NB4 (cell line): ENCODE data around the gene UCMA.

ENCODE experiments used
- DNase-seq: peaks from one replicate; pipeline ENCODE4 v3.0.0; 2010; ENCODE audit warnings: low read depth
- H3K4me3 ChIP-seq: one replicate; pipeline ENCODE4 v1.5.1; 2011; ENCODE audit warnings: mild to moderate bottlenecking, low read depth, low read length, moderate library complexity
- MYC ChIP-seq: IDR thresholded peaks from 2 replicates; pipeline ENCODE4 v1.6.1; 2011; ENCODE audit warnings: low read depth, low read length
- POLR2A ChIP-seq: IDR thresholded peaks from 2 replicates; pipeline ENCODE4 v1.6.1; 2011; ENCODE audit warnings: mild to moderate bottlenecking; ENCODE audit not compliant: insufficient read length; ENCODE audit errors: extremely low read depth
- TF ChIP-seq, protein P1 (sequence below): IDR thresholded peaks from 2 replicates; pipeline ENCODE4 v1.6.1; 2011; ENCODE audit warnings: low read depth, low read length
- TF ChIP-seq, protein P2 (sequence below): IDR thresholded peaks from one replicate; pipeline ENCODE4 v1.5.1; 2012; ENCODE audit warnings: low read depth, low read length

UCMA gene

DNA sequence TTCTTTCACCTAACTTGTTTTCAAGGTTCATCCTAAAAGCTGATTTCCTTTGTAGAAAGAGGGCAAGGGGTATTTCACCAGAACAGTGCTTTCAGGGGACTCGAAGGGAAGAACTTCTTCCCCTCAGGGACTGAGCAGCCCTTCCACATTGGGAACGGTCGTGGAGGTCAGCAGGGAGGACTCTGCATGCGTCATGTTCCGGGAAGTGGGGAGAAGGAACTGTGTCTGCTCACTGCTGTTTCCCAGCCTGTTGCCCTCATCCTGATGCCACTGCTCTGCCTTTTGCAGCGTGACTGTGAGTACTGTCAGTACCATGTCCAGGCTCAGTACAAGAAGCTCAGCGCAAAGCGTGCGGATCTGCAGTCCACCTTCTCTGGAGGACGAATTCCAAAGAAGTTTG is 45.6 kb downstream of the UCMA start:
- H3K4me3 ChIP-seq, result no peak overlapping the region
- no peak for DNase-seq
- TF ChIP-seq, protein P1, sequence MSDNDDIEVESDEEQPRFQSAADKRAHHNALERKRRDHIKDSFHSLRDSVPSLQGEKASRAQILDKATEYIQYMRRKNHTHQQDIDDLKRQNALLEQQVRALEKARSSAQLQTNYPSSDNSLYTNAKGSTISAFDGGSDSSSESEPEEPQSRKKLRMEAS, result no peak
- no peak for TF ChIP-seq MYC
- TF ChIP-seq, protein P2, sequence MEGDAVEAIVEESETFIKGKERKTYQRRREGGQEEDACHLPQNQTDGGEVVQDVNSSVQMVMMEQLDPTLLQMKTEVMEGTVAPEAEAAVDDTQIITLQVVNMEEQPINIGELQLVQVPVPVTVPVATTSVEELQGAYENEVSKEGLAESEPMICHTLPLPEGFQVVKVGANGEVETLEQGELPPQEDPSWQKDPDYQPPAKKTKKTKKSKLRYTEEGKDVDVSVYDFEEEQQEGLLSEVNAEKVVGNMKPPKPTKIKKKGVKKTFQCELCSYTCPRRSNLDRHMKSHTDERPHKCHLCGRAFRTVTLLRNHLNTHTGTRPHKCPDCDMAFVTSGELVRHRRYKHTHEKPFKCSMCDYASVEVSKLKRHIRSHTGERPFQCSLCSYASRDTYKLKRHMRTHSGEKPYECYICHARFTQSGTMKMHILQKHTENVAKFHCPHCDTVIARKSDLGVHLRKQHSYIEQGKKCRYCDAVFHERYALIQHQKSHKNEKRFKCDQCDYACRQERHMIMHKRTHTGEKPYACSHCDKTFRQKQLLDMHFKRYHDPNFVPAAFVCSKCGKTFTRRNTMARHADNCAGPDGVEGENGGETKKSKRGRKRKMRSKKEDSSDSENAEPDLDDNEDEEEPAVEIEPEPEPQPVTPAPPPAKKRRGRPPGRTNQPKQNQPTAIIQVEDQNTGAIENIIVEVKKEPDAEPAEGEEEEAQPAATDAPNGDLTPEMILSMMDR, result no peak
- TF ChIP-seq POLR2A, result no peak

DNA sequence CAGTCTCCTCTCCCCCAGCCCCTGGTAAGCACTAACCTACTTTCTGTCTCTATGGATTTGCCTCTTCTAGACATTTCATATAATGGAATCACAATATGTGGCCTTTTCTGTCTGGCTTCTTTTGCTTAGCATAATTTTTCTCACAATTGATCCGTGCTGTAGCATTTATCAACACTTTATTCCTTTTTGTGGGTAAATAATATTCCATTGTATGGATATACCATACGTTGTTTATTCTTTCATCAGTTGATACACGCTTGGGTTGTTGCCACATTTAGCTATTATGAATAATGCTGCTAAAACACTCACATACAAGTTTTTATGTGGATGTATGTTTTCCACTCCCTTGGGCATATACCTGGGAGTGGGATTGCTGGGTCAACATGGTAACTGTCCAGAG is 47.0 kb downstream of the UCMA start:
- TF ChIP-seq MYC, result no peak
- TF ChIP-seq, protein P1, result no peak
- TF ChIP-seq POLR2A, result no peak
- TF ChIP-seq, protein P2, result no peak
- no peak for DNase-seq
- H3K4me3 ChIP-seq, result no peak overlapping the region

DNA sequence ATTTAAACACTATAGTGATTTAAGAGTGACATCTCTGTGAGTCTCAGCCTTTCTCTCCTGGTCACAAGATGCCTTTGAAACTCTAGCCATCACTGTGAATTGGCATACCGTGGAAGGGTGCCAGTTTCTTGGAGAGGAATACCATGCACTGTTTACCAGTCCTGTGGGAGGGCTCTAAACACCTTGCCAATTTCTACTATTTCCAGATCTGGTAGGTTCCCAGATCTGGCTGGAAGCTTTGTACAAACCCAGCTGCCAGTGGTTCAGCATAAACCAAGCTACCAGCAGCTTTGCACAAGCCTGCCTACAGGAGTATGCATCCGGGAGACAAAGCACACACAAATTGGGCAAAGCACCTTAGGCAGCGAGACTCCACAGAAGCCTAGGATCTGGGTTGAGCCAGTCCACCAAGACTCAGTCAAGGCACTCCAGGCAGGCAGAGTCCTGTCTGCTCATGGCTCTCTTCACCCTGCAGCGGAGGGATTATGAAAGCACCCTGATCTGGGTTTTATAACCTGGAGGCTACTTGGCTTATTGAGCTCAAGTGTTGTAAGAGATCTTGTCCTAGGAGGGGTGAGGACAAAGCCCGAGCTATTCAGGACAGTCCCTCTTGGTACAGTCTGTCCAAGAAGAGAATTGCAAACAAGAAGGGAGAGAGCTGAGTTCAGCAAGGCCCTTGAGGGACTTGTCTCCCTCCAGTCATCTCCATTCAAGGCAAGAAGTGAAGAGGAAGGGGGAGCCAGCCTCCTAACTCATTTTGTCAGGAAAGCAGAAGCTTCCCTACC is 49.3 kb downstream of the UCMA start:
- DNase-seq, result no peak
- H3K4me3 ChIP-seq, result no peak overlapping the region
- TF ChIP-seq, protein P1, result no peak
- TF ChIP-seq, protein P2, result no peak
- TF ChIP-seq POLR2A (no peak), MYC (no peak)

DNA sequence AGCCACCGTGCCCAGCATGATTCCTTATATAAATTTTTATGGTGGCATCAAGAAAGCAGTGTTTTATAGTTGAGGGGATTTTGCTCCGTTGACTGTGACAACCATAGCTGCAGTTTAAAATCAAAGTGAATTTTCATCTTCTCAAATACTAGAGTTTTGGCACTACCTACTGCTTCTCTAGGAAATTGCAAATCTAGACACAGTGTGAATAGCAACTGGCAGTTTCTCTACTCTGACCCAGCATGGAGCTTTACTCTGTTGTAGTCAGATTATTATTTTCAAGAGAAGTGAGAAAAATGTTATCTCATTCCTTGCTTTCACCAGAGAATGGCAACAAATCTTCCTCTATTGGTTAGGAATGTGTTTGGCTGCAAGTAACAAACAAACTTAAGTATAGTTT is 49.9 kb downstream of the UCMA start:
- DNase-seq, result no peak
- H3K4me3 ChIP-seq, result no peak overlapping the region
- TF ChIP-seq POLR2A (no peak), MYC (no peak)
- TF ChIP-seq, protein P2, result no peak
- TF ChIP-seq, protein P1, result no peak

DNA sequence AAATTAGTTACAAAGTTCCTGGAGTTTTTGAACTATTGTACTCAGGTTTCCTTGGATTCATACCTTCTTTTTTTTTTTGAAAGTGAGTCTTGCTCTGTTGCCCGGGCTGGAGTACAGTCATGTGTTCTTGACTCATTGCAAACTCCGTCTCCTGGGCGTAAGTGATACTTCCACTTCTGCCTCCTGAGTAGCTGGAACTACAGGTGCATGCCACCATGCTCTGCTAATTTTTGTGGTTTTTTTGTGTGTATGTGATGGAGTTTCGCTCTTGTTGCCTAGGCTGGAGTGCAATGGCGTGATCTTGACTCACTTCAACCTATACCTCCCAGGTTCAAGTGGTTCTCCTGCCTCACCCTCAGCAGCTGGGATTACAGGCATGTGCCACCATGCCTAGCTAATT is 50.5 kb downstream of the UCMA start:
- no peak for DNase-seq
- no peak overlapping the region for H3K4me3 ChIP-seq
- TF ChIP-seq, protein P1, result no peak
- TF ChIP-seq, protein P2, result no peak
